OCI-LY7 (cell line): ENCODE measurements around the gene FAM193B. TPM values are rescaled to one million over a fixed set of nuclear protein-coding genes. Genes with fewer than 3 reads are reported as not detected.

Experiments used
- BruUV-seq: library from RNA; stranded (reverse); fragments of 400-500 nt; replicated peaks from 2 replicates; lab custom pipeline; 2021; lab: Mats Ljungman, UMichigan
- CTCF ChIA-PET: fragments of 300-600 bp; sonication (Branson Sonifier 250); formaldehyde crosslinking; loops from one replicate; lab custom pipeline; 2022; ENCODE audit warnings: antibody characterized with exemption; ENCODE audit not compliant: unreplicated experiment; lab: Charles Lee
- POLR2A ChIA-PET: fragments of 300-600 bp; sonication (Branson Sonifier 250); formaldehyde crosslinking; loops from one replicate; lab custom pipeline; 2022; ENCODE audit warnings: antibody characterized with exemption; lab: Charles Lee
- DNase-seq: peaks from one replicate; pipeline ENCODE4 v3.0.0-alpha.2; 2015; ENCODE audit warnings: low spot score
- H2AFZ ChIP-seq: fragments of 200-600 bp; sonication (generic), shearing (Covaris generic); 2 replicates; pipeline ENCODE4 v1.6.1; 2014; ENCODE audit warnings: mild to moderate bottlenecking, antibody characterized with exemption, low read length, moderate library complexity
- H3K27ac ChIP-seq: fragments of 200-600 bp; sonication (generic); 2 replicates; pipeline ENCODE4 v1.5.1; 2014; ENCODE audit warnings: mixed run types, low read depth, mild to moderate bottlenecking, moderate library complexity, low read length, inconsistent platforms; ENCODE audit not compliant: poor library complexity, severe bottlenecking
- H3K36me3 ChIP-seq: fragments of 200-600 bp; sonication (generic); 2 replicates; pipeline ENCODE4 v1.6.1; 2014; ENCODE audit warnings: mild to moderate bottlenecking, antibody characterized with exemption, low read length, moderate library complexity, mixed read lengths; ENCODE audit not compliant: insufficient read depth
- H3K4me1 ChIP-seq: fragments of 200-600 bp; sonication (generic); 2 replicates; pipeline ENCODE4 v1.5.1; 2014; ENCODE audit warnings: mild to moderate bottlenecking, low read length; ENCODE audit not compliant: insufficient read depth, poor library complexity, severe bottlenecking
- H3K4me2 ChIP-seq: fragments of 200-600 bp; sonication (generic); 2 replicates; pipeline ENCODE4 v1.6.1; 2014; ENCODE audit warnings: mild to moderate bottlenecking, low read length
- H3K4me3 ChIP-seq: fragments of 200-600 bp; sonication (generic); 2 replicates; pipeline ENCODE4 v1.5.1; 2014; ENCODE audit warnings: mild to moderate bottlenecking, low read depth, low read length; ENCODE audit not compliant: poor library complexity, severe bottlenecking
- H3K79me2 ChIP-seq: fragments of 200-600 bp; sonication (generic); 2 replicates; pipeline ENCODE4 v1.6.1; 2016; ENCODE audit warnings: low read depth, mild to moderate bottlenecking, low read length, moderate library complexity, mixed read lengths; ENCODE audit not compliant: insufficient read depth
- H3K9me2 ChIP-seq: fragments of 200-600 bp; sonication (generic); 2 replicates; pipeline ENCODE4 v1.6.1; 2016; ENCODE audit warnings: mild to moderate bottlenecking, low read length, mixed read lengths; ENCODE audit not compliant: insufficient read depth
- H3K9me3 ChIP-seq: fragments of 200-600 bp; sonication (generic); 2 replicates; pipeline ENCODE4 v1.6.1; 2014; ENCODE audit warnings: mild to moderate bottlenecking, mixed run types, low read length, mixed read lengths
- H4K20me1 ChIP-seq: fragments of 200-600 bp; sonication (generic); 2 replicates; pipeline ENCODE4 v1.6.1; 2014; ENCODE audit warnings: mild to moderate bottlenecking, antibody characterized with exemption, low read length, moderate library complexity, mixed read lengths; ENCODE audit not compliant: insufficient read depth
- EZH2phosphoT487 ChIP-seq: fragments of 200-600 bp; sonication (generic); IDR thresholded peaks from 2 replicates; pipeline ENCODE4 v1.6.1; 2018; ENCODE audit warnings: low read depth, borderline replicate concordance, mild to moderate bottlenecking, mixed run types, antibody characterized with exemption, low read length, moderate library complexity, mixed read lengths
- intact Hi-C: fragments of 100-400 bp; cut with micrococcal nuclease; formaldehyde crosslinking; loops from one replicate; pipeline ENCODE4 v1.10.0; 2022; ENCODE audit not compliant: unreplicated experiment
- total RNA-seq, 2 experiments: library from RNA; depleted of rRNA in 1 of 2; stranded (reverse); fragments of >200 nt in 1 of 2; shearing (Covaris generic) in 1 of 2; gene quantifications; 2 replicates each; pipeline ENCODE4 v1.2.3, GENCODE V29; 2014 to 2022
- TF ChIP-seq, protein P1 (sequence below): fragments of 200-600 bp; sonication (generic); conservative IDR thresholded peaks from 2 replicates; pipeline ENCODE4 v1.5.1; 2014; ENCODE audit warnings: mild to moderate bottlenecking, antibody characterized with exemption, low read length, moderate library complexity, mixed read lengths

The FAM193B gene
- total RNA-seq, 2 experiments from 2014 or later: 63.2 to 104 TPM

DNA sequence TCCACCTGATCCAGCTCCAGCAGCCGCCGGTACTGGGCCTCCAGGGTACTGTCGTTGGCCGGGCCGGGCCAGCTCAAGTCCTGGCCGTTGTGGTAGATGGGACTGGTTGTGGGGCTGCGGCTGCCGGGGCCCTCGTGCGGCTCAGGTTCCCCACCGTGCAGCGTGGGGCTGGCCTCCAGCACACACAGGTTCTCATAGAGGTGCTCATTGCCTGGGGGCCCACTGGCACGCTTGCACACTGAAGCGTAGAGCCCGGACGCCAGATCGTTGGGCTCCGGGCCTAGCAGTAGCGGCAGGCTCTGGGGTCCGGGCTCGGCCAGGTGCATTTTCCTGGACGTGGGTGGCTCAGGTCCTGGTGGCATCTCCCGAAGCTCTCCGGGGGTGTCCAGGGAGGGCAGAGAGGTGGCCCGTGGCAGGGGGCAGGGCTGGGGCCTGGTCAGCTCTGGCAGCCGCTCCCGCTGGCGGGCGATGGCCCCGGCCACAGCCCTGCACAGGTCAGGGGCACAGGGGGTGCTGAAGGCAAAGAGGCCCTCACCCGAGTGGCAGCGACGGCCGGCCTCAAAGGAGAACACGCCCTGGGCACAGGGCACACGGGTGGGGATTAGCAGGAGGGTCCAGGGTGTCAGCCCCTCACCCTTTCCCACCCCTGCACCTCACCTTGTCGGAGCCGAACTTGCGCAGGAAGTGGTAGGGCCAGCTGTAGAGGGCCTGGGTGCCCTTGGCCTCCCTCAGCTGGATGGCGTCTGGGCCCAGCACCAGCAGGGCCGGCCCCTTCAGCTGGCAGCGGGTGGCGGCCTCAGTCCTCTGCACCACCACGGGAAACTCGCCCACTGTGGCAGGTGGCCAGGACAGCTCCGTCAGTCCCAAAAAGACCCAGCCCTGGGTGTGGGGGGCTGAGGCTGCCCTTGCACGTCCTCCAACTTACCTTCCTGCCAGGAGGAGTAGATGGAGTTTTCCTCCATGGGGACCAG is 50.0 kb downstream of the FAM193B start:
- intact Hi-C loops: loop anchor here (5.0 to 10.0 kb wide), 2 partner anchors 192 to 610 kb away; partner anchors contain the start of genes MXD3 and N4BP3
- peak overlapping the region; percentile 8 for H3K4me3 ChIP-seq
- H4K20me1 ChIP-seq: no peaks in the 10 kb centered on the region
- no peak overlapping the region for H2AFZ ChIP-seq
- ChIA-PET CTCF (interaction anchor here (0.6 to 0.7 kb wide), 2 partner anchors 44 to 49 kb away, joined by 3 read pairs; no protein-coding TSS in a partner anchor), POLR2A (no interaction called here)
- peak; percentile 52 for DNase-seq
- H3K4me2 ChIP-seq: peak overlapping the region; percentile 71
- peaks cover 68% of the 10 kb centered on the region for H3K36me3 ChIP-seq
- BruUV-seq: no TSS peak
- H3K27ac ChIP-seq: peak overlapping the region; percentile 94
- no peak for TF ChIP-seq EZH2phosphoT487
- TF ChIP-seq, protein P1, sequence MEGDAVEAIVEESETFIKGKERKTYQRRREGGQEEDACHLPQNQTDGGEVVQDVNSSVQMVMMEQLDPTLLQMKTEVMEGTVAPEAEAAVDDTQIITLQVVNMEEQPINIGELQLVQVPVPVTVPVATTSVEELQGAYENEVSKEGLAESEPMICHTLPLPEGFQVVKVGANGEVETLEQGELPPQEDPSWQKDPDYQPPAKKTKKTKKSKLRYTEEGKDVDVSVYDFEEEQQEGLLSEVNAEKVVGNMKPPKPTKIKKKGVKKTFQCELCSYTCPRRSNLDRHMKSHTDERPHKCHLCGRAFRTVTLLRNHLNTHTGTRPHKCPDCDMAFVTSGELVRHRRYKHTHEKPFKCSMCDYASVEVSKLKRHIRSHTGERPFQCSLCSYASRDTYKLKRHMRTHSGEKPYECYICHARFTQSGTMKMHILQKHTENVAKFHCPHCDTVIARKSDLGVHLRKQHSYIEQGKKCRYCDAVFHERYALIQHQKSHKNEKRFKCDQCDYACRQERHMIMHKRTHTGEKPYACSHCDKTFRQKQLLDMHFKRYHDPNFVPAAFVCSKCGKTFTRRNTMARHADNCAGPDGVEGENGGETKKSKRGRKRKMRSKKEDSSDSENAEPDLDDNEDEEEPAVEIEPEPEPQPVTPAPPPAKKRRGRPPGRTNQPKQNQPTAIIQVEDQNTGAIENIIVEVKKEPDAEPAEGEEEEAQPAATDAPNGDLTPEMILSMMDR: no peak
- H3K9me2 ChIP-seq: no peaks in the 10 kb centered on the region
- H3K9me3 ChIP-seq: no peaks in the 10 kb centered on the region
- peaks cover 77% of the 10 kb centered on the region for H3K4me1 ChIP-seq
- peaks cover 23% of the 10 kb centered on the region for H3K79me2 ChIP-seq

DNA sequence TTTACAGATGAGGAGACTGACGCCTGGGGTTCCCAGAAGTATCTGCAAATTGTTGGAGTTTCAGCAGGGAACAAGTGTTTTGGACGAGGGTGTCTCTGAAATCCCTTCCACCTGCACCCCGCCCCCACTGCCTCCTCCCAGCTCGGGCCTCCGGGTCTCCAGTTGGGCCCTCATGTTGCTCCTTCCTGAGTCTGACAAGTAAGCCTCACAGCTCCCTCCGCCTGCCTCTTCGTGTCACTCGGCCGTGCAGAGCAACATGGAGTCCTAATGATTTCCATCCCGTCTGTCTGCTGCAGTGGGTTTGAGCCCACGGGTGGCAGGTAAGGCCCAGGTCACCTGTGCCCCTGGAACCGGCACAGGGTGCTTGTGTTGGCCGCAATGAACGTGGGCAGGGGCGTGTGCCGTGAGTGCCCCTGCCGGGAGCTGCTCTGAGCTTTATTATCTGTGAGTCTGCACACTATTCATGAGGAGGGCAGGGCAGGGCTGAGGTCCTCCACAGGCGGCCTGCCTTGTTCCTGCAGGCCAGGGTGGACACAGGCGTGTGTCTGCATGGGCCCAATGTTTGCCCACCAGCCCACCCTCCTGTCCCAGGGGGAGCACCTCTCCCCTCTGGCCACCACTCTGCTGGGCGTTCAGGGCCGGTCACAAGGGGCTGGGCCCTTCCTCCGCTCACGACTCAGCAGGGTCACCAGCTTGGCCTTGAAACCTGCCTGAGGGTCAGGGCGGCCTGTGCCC is 50.8 kb downstream of the FAM193B start:
- peak overlapping the region; percentile 8 for H3K4me3 ChIP-seq
- peaks cover 18% of the 10 kb centered on the region for H3K79me2 ChIP-seq
- peak; percentile 40 for DNase-seq
- ChIA-PET CTCF (no interaction called here), POLR2A (interaction anchor here (1.5 kb wide), 1 partner anchor 49 kb away, joined by 6 read pairs; no protein-coding TSS in a partner anchor)
- no TSS peak for BruUV-seq
- TF ChIP-seq, protein P1: no peak
- no peak for TF ChIP-seq EZH2phosphoT487
- no peaks in the 10 kb centered on the region for H3K9me2 ChIP-seq
- H3K4me2 ChIP-seq: peak overlapping the region; percentile 71
- H3K27ac ChIP-seq: peak overlapping the region; percentile 94
- peaks cover 73% of the 10 kb centered on the region for H3K4me1 ChIP-seq
- intact Hi-C loops: loop anchor here (10.0 kb wide), 1 partner anchor 611 kb away; the partner anchor contains the start of gene N4BP3
- no peaks in the 10 kb centered on the region for H3K9me3 ChIP-seq
- no peak overlapping the region for H2AFZ ChIP-seq
- H4K20me1 ChIP-seq: no peaks in the 10 kb centered on the region
- peaks cover 62% of the 10 kb centered on the region for H3K36me3 ChIP-seq
